CD4-positive, alpha-beta T cell treated with Interleukin-21 for 1 hour (primary cell): ENCODE data around the gene ABHD12B.

Experiments
- DNase-seq: peaks from one replicate; pipeline ENCODE4 v3.0.0-alpha.2; 2020

Gene ABHD12B

GRCh38 chr14:50871914-50872732, at the start of gene ABHD12B:
Gene ABHD12B (plus strand): TSS chr14:50872053. CDS start chr14:50872175, 122 bp downstream.
- DNase-seq: no peak

DNA sequence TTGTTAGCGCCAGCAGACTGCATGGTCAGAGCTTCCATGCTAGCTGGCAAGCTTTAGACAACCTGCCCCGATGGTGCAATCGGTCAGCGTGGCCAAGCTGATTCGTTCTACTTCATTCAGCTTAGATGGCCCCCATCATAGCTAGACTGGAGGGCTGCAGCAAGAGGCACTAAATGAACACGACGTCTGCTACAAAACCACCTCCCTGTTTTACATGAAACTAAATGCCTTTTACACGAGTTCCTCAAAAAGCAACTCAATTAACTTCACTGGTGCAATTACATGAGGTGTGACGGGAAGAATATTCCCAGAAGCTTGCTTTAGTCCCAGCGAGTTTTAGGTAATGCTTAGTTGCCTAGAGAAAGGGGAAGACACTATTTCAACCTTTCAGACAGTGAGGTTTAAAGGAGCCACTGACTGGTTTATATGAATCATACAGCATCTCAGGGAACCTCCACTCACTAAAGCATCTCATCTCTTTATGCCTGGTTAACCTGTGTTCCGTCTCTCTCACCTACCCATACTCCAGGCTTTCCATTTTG, 49.3 kb upstream of the ABHD12B start:
- no peak for DNase-seq

GRCh38 chr14:50823051-50823761, 48.6 kb upstream of the ABHD12B start:
- no peak for DNase-seq

- peak; percentile 31 for DNase-seq
Measured at GRCh38 chr14:50823762-50824636, 47.9 kb upstream of the ABHD12B start.

- no peak for DNase-seq
Measured at GRCh38 chr14:50825307-50825706, 46.5 kb upstream of the ABHD12B start.

GRCh38 chr14:50826681-50827080, 45.2 kb upstream of the ABHD12B start:
- DNase-seq: no peak

GRCh38 chr14:50828721-50829488, 42.9 kb upstream of the ABHD12B start:
- DNase-seq: no peak

DNA sequence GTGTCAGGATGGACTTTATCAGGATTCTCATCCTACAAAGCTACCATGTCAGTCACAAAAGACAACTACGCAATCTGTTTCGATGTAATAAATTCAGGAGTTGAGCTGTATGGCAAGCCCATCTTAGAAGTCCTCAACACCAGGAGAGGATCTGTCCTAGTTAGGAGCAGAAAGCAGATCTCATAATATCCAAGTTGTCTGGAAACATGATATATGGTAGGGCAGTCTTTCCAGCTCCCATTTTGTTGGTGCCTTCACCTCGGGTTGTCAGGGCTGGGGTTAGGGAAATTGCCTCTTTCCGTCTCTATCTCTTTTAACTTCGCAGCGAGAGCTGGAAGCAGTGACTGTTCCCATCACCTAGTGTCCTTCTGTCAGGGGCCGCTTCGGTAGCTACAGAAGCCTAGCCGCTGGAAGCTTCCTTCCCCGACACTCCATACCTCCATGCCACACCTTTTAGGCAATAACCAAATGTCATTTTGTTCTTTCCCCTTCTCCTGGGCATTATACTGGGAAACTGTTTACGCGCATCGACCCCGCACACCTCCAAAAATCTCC, 42.3 kb upstream of the ABHD12B start:
- no peak for DNase-seq

DNA sequence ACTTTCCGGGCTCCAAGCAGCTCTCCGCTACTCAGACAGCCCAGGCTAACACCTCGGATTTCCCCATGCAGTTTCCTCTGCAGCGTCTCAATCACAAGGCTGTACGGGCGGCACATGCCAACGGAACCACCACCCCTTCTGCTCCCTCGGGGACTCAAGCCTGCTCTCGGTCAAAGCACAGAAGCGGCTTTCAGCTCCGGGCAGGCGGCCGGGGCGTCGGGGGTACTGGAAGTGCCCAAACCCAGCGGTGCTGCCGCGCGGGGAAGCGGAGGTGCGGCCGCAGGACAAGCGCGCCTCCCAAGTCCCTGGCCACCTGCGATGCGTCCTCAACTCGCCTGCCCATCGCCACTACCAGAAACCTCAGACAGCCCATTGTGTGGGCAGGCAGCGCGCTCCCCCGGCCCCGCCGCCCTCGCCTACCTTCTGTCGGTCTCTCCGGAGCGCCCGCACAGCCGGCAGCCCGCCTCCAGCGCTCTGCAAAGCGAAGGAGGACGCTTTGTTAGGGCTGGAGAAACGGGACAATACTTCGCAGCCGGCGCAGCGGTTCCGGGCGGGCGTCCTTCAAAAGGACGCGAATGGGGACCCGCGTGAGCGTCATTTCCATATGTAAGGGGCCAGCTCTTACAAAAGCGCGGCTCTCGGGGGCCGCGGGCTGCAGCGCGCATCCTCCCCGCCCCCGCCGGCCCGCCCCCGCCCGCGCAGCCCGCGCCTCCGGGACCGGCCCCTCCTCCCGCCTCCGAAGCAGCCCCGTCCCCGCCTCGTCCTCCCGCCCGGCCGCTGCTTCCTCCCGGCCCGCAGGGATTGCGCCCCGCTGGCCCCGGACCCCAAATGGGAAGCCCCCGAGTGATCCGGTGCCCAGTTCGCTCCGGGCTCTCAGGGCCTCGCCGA, 41.6 kb upstream of the ABHD12B start:
- DNase-seq: peak; percentile 67

GRCh38 chr14:50830932-50831725, 40.7 kb upstream of the ABHD12B start, which contains the start of gene NIN:
Gene NIN (minus strand): TSS chr14:50831162. CDS start chr14:50822056, 9,106 bp downstream.
- DNase-seq: peak; percentile 73

- DNase-seq: no peak
Measured at GRCh38 chr14:50831726-50832168, 40.1 kb upstream of the ABHD12B start.

DNA sequence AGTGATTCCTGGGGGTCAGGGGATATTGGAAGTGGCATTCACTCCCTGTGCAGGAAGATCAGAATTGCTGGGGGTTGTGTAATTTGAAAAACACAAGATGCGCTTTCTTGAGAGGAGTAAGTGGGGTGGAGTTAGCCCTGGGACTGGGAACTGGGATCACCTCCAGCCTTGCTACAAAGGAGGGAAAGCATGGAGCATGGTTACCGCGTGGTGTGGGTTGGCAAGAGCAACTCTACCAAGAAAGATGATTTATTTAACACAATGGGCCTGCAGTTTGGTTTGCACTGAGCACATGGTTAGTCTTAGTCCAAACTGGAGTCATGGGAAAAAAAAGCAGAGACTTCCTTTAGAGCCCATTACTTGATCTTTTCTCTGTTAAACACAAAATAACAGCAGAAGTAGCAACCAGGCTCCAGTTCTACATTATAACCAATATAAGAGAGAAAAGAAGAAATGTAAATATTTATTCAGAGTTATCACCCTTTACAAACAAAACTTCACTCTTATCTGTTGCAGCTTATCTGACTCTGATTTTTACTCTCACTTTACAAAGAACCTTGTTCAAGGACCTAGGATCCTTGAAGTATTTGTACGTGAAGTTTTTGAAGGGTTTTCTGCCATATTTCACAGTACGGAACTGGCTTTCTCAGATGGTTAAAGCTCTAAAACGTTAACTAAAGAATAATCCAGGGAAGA, 38.8 kb upstream of the ABHD12B start:
- DNase-seq: no peak

DNA sequence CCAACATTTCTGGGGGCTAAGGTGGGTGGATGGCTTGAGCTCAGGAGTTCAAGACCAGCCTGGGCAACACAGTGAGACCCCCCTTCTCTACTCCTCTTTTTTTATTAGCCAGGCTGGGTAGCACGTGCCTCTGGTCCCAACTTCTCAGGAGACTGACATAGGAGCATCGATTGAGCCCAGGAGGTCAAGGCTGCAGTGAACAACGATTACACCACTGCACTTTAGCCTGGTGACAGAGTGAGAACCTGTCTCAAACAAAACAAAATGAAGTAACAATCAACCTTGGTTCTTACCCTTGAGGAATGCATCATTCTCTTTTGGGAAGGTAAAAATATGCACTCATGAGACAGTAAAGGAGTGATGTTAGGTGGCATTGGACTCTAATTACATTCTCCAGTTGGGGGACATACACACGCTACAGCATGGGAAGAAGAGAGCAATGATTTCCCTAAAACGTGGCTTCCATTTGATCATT, 37.0 kb upstream of the ABHD12B start:
- no peak for DNase-seq

DNA sequence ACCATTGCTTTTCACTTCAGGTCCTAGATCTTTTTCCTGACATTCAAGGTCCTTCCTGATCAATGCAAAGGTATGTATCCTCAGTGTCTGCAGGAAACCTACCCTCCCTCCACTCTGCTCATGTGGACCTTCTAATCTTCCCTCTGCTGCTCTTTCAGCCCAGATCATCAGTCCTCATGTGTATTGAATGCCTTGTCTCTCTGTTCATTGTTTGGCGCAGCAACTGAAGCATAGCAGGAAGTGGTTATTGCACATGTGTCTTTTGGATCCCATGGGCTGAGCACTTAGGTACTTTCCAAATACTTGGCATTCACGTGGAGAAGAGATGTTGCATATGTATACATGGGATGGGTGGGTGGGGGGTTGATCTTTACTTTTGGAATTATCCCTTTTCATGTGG, 36.6 kb upstream of the ABHD12B start:
- DNase-seq: peak; percentile 51

- DNase-seq: no peak
Measured at GRCh38 chr14:50836515-50836914, 35.3 kb upstream of the ABHD12B start.

- no peak for DNase-seq
Measured at GRCh38 chr14:50837271-50837670, 34.6 kb upstream of the ABHD12B start.

DNA sequence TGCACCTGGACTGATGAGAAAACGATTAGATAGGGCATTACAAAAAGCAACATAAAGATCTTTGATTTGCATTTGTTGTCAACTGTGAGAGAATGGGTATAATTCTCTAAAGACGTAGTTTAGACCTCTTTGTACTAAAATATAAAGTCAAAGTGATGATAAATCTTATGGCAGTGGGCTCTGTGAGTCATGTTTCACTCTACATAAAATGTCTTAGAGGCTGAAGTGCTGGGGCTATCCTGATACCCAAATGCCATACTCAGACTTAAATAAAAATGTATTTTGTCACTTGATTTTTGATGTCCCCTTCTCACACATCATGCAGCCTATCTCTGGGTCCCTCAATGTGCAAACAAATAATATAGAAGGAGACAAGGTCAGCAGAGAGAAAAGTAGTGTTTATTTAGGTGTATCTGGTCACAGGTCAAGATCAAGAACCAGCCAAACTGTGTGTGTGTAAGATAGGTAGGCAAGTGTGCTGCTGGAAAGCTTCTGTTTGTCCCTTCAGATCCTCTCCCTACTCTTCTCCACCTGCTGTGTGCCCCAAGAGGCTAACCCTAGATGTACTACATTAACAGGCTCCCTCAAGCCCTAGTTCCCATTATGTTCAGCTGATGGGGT, 33.9 kb upstream of the ABHD12B start:
- DNase-seq: no peak

- DNase-seq: no peak
Measured at GRCh38 chr14:50839048-50839447, 32.8 kb upstream of the ABHD12B start.
